Subcutaneous adipose tissue (tissue), 4 donors: ENCODE measurements around the gene ZMAT3. TPM values are rescaled to one million over a fixed set of nuclear protein-coding genes. Genes with fewer than 3 reads are reported as not detected.

Source experiments
- CTCF ChIP-seq: fragments of 450-650 bp; IDR thresholded peaks from one replicate; pipeline ENCODE4 v1.5.1; 2016; ENCODE audit warnings: low read depth, mild to moderate bottlenecking, control low read depth, antibody characterized with exemption, moderate library complexity
- total RNA-seq, 4 donors: library from RNA; depleted of rRNA; stranded (reverse); fragments of >200 nt; gene quantifications; one replicate each; pipeline ENCODE4 v1.1.0, GENCODE V29; 2016

The ZMAT3 gene
- total RNA-seq, 4 donors from 2014 or later = 7.3 to 16.5 (median 10.7) TPM

DNA sequence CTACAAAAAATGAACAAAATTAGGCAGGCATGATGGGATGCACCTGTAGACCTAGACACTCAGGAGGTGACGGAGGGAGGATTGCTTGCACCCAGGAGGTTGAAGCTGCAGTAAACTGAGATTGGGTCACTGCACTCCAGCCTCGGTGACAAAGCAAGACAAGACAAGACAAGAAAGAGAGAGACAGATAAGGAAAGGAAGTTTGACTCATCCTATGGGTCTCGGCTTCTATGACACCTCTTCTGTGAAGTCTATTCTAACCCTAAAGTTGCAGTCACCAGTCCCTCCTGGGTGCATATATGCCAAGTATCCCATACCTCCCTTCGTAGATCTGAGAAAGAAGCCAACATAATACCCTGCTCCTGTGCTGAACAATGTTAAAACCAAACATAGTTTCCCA lies 7.9 kb upstream of the ZMAT3 start:
- no peak for TF ChIP-seq CTCF

DNA sequence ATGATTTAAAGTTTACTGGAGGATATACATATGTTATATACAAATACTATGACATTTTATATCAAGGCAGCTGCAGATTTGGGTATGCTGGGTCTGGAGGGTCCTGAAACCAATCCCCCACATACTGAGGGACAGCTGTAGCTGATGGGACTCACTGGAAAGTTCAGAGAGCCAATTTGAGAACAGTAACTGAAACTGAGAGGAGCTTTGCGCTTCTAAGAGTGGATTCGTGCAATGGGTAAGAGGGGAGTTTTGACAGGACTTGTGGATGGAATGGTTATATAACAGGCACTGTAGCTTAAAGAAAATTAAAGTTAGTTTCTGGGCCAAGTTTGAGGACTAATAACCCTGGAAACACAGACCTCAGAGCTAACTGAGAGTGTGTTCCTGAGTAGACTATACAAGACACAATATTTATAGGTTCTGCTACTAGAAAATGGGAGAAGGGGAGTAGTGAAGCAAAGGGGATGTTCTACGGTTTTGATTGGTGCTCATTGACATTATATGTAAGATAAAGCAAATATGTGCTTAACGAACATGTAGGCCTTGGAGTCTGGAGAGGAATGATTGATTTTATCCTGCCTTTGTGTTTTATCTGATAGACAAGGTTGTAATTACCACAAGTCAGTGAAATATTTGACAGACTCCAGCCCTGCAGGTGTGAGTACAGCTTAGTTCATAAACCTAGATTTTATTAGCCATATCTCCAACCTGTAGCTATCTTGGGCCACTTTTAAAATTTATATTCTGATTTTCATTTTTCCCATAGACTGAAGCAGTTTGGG lies 4.8 kb upstream of the ZMAT3 start:
- no peak for TF ChIP-seq CTCF

DNA sequence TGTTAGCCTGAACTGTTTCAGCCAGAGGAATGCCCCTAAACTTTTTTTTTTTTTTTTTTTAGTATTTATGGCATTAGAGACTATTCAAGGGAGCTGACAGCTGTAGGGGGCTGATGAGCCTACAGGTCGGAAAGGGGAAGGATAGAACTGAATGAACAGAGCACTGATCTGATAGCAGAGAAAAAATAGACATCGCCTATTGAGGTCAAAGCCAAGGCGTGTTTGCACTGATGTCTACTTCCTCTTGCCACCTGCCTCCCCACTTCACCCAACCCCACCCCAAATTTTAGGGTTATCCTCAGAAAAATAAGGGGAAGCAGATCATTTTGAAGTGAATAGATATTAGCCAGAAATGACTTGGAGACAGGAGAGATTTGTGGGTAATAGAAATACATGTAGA lies 3.0 kb upstream of the ZMAT3 start:
- TF ChIP-seq CTCF = no peak

DNA sequence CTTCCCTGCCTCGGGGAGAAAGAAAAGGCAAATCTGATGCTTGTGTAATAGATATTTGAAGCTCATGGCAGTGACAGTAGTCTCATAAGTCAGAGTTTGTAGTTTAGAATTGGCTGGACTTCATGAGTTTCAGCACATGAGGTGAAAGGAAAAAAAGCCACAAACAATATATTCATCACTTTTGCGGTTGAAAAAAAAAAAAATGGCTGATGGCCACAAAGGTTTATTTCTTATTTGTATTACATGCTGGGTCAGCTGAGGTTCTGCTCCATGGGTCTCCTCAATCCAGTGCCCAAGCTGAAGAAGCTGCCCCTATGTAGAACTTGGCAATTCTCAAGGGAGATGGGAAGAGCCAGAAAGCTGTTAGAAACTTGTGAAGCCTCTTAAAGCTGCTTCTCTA lies 2.2 kb upstream of the ZMAT3 start:
- no peak for TF ChIP-seq CTCF

DNA sequence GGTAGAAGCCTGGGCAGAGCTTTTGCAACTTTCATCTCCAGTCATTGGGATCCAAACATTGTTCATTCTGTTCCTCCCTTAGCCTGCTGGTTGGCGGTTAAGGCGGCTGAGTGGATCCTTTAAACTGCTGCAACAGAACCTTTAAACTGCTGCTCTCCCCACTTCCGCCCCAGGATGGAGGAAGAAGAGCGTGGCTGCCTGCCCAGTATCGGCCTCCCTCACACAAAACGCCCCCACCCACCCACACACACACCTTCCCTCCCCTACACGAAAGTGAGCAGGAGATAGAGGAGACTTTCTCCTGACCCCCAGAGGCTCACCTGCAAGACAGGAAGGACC lies 460 bp upstream of the ZMAT3 start:
- no peak for TF ChIP-seq CTCF

DNA sequence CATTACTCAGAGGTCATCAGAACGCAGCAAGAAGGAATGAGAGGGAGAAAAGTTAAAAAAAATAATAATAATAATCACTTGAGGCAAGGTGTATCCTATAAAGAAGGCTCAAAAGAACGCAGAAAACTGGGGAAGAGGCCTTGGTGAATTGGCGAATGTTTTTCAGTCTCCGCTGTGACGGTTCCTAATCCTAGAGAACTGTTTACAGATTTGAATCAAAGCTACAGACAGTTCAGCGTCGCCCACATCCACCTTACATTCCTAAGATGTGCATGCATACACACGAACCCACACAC lies 634 bp downstream of the ZMAT3 start:
- TF ChIP-seq CTCF = no peak

DNA sequence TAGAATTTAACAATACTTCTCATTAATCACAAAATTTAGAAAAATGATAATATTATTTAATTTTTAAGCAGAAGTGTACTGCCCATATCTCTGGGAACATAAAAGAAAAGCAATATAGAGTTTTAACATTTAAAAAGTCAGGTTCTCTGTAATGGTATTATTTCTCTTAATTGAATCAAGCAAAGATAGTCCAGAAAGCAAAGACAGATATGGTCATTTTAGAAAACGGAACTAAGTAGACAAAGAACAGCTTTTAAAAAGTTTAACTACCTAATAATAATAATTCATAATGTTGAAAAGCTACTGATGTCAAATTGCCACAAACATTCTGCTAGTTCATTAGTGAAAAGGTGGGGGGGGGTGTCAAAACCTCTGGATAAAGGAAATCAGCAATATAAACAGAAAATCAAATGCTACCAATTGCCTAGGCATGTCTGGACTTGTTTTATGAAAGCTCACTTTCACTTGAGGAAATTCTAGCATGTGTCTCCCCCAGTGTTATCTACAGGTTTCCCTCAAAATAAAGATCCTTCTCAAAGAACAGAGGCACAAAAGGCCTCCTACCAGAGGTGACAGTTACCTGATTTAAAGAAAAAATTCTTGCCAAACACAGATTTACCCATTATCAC lies 1.7 kb downstream of the ZMAT3 start:
- no peak for TF ChIP-seq CTCF
